GM12878 (cell line): ENCODE data around the gene SF3B6. TPM values are rescaled to one million over a fixed set of nuclear protein-coding genes. Genes with fewer than 3 reads are reported as not detected.

ENCODE experiments used
- ATAC-seq: fragments of 200-7000 bp; cut with Tn5 transposase; 3 replicates; pipeline ENCODE4 v1.9.1; 2020; ENCODE audit warnings: mild to moderate bottlenecking, moderate library complexity
- BruUV-seq: library from RNA; stranded (reverse); fragments of 400-500 nt; replicated peaks from 2 replicates; lab custom pipeline; 2021; lab: Mats Ljungman, UMichigan
- CTCF ChIA-PET: fragments of 300-600 bp; sonication (Branson Sonifier 250); formaldehyde crosslinking; extraction: SDS; loops from one replicate; lab custom pipeline; 2021; ENCODE audit warnings: inconsistent platforms; lab: Yijun Ruan, JAX
- POLR2A ChIA-PET: fragments of 350-600 bp; formaldehyde crosslinking; extraction: SDS; loops from one replicate; lab custom pipeline; 2021; ENCODE audit warnings: inconsistent platforms; lab: Charles Lee
- RAD21 ChIA-PET: fragments of 300-600 bp; sonication (Branson Sonifier 250); formaldehyde crosslinking; loops from one replicate; lab custom pipeline; 2023; ENCODE audit warnings: antibody characterized with exemption; ENCODE audit not compliant: unreplicated experiment; lab: Charles Lee
- SMC1A ChIA-PET: fragments of 300-600 bp; sonication (Branson Sonifier 250); formaldehyde crosslinking; loops from one replicate; lab custom pipeline; 2023; ENCODE audit not compliant: unreplicated experiment, uncharacterized antibody; lab: Charles Lee
- DNase-seq: peaks from one replicate; pipeline ENCODE4 v3.0.0-alpha.2; 2011; ENCODE audit warnings: low read depth, low spot score
- FAIRE-seq: peaks from 3 replicates; lab custom pipeline; 2011; peaks lifted over from hg19 to GRCh38; lab: Jason Lieb, UNC
- H2AFZ ChIP-seq: 2 replicates; pipeline ENCODE4 v1.6.0; 2011; ENCODE audit warnings: low read depth, low read length, control low read depth; ENCODE audit not compliant: control insufficient read depth
- H3K27ac ChIP-seq: 2 replicates; pipeline ENCODE4 v1.5.1; 2011; ENCODE audit warnings: control low read depth; ENCODE audit not compliant: control insufficient read depth, insufficient read depth
- H3K27me3 ChIP-seq, 2 experiments: replicated peaks in 1 of 2; 2 replicates each; pipeline versions ENCODE4 v1.6.0 to v1.6.1; 2011; ENCODE audit warnings: low read length in 1 of 2; ENCODE audit not compliant: control insufficient read depth in 2 of 2, insufficient read depth in 2 of 2
- H3K36me3 ChIP-seq, 2 experiments: 2 replicates each; pipeline ENCODE4 v1.5.1; 2011; ENCODE audit warnings: low read length in 1 of 2; ENCODE audit not compliant: control insufficient read depth in 2 of 2, insufficient read depth in 2 of 2
- H3K4me1 ChIP-seq: 2 replicates; pipeline ENCODE4 v1.6.1; 2011; ENCODE audit warnings: mild to moderate bottlenecking, low read length, moderate library complexity, mixed read lengths; ENCODE audit not compliant: control insufficient read depth, insufficient read depth
- H3K4me2 ChIP-seq: 2 replicates; pipeline ENCODE4 v1.6.0; 2011; ENCODE audit warnings: control low read depth; ENCODE audit not compliant: control insufficient read depth, insufficient read depth
- H3K4me3 ChIP-seq: fragments of 200-600 bp; sonication (generic); 2 replicates; pipeline ENCODE4 v1.5.1; 2016
- H3K79me2 ChIP-seq: 2 replicates; pipeline ENCODE4 v1.6.0; 2011; ENCODE audit warnings: low read length; ENCODE audit not compliant: control insufficient read depth, insufficient read depth
- H3K9ac ChIP-seq: 2 replicates; pipeline ENCODE4 v1.8.0; 2011; ENCODE audit warnings: low read length, control low read depth, mixed read lengths; ENCODE audit not compliant: control insufficient read depth, insufficient read depth
- H3K9me3 ChIP-seq: replicated peaks from 3 replicates; pipeline ENCODE4 v1.5.1; 2011; ENCODE audit warnings: mild to moderate bottlenecking, low read length; ENCODE audit not compliant: control insufficient read depth, insufficient read depth
- H4K20me1 ChIP-seq: 2 replicates; pipeline ENCODE4 v1.6.0; 2011; ENCODE audit not compliant: control insufficient read depth, insufficient read depth
- ATF7 ChIP-seq: fragments of 450-650 bp; IDR thresholded peaks from 2 replicates; pipeline ENCODE4 v1.6.1; 2016; ENCODE audit warnings: low read depth, mild to moderate bottlenecking
- BACH1 ChIP-seq: fragments of 450-650 bp; IDR thresholded peaks from 2 replicates; pipeline ENCODE4 v1.6.1; 2017; ENCODE audit warnings: mild to moderate bottlenecking, borderline replicate concordance
- CHD4 ChIP-seq: fragments of 200-600 bp; sonication (generic); IDR thresholded peaks from 2 replicates; pipeline ENCODE4 v1.6.1; 2016; ENCODE audit warnings: mild to moderate bottlenecking
- CREM ChIP-seq: IDR thresholded peaks from 2 replicates; pipeline ENCODE4 v1.6.1; 2014; ENCODE audit warnings: antibody characterized with exemption, low read depth
- ELK1 ChIP-seq: IDR thresholded peaks from 2 replicates; pipeline ENCODE4 v1.6.1; 2012; ENCODE audit warnings: low read depth, low read length, improper control_type of control experiment
- FOXK2 ChIP-seq: fragments of 450-650 bp; IDR thresholded peaks from 2 replicates; pipeline ENCODE4 v1.6.1; 2017; ENCODE audit warnings: mild to moderate bottlenecking, moderate library complexity
- PML ChIP-seq: IDR thresholded peaks from 2 replicates; pipeline ENCODE4 v1.6.1; 2012; ENCODE audit warnings: low read length, inconsistent platforms
- POLR2AphosphoS5 ChIP-seq: IDR thresholded peaks from 2 replicates; pipeline ENCODE4 v1.6.1; 2011; ENCODE audit warnings: mild to moderate bottlenecking, low read length, inconsistent platforms
- RBBP5 ChIP-seq: fragments of 200-600 bp; sonication (generic); conservative IDR thresholded peaks from 2 replicates; pipeline ENCODE4 v1.6.1; 2016
- SIN3A ChIP-seq: IDR thresholded peaks from 2 replicates; pipeline ENCODE4 v1.6.1; 2012; ENCODE audit warnings: low read depth, low read length, improper control_type of control experiment
- SUPT20H ChIP-seq: IDR thresholded peaks from 2 replicates; pipeline ENCODE4 v1.6.1; 2011; ENCODE audit warnings: low read depth, mild to moderate bottlenecking, low read length, moderate library complexity, borderline replicate concordance; ENCODE audit not compliant: control insufficient read depth
- WGBS: methylation state at CpG from one replicate; pipeline ENCODE4 v1.1.6; 2016; ENCODE audit warnings: low lambda C conversion rate; ENCODE audit not compliant: insufficient replicate concordance, insufficient coverage; ENCODE audit errors: missing lambda C conversion rate; 5-methylcytosine and 5-hydroxymethylcytosine counted together
- in situ Hi-C: fragments of 300-500 bp; cut with MboI; formaldehyde crosslinking; loops from 9 replicates; pipeline ENCODE4 v1.14.3; 2018; ENCODE audit warnings: mixed read lengths
- intact Hi-C: fragments of 100-400 bp; cut with micrococcal nuclease; formaldehyde crosslinking; loops from one replicate; pipeline ENCODE4 v1.14.2; 2022; ENCODE audit not compliant: unreplicated experiment
- polyA plus RNA-seq, 11 experiments: library from polyadenylated mRNA; depleted of rRNA in 4 of 11; unstranded in 6 of 11; stranded (reverse) in 5 of 11; fragments of >200 nt; fragmentation: Nextera tagmentation in 4 of 11; fragmentation: Illumina TruSeq in 1 of 11; extraction: Ambion mirVana in 4 of 11; extraction: Trizol in 1 of 11; gene quantifications; 1 replicate in 1 of 11; 2 replicates in 10 of 11; pipeline versions ENCODE4 v1.2.1 to v1.2.3, GENCODE V29; 2011 to 2016; ENCODE audit warnings: inconsistent platforms in 2 of 11, missing spikeins in 2 of 11, low read depth in 1 of 11
- total RNA-seq, 4 experiments: library from RNA; depleted of rRNA in 3 of 4; stranded (reverse); fragments of >200 nt in 3 of 4; fragmentation: Illumina TruSeq in 1 of 4; extraction: Trizol in 1 of 4; gene quantifications; 2 replicates each; pipeline versions ENCODE4 v1.2.1 to v1.2.3, GENCODE V29; 2013 to 2021
- TF ChIP-seq, protein P1 (sequence below): IDR thresholded peaks from 2 replicates; pipeline ENCODE4 v1.6.1; 2012; ENCODE audit warnings: low read length, inconsistent platforms

Gene SF3B6
- total and polyA plus RNA-seq, 10 of the 15 experiments (the other 5 are each of a cell fraction or from before 2014, with no cell fraction given), result 118 to 584 (median 270) TPM

- WGBS, result 70% methylated on average over 2 of the region's 2 CpGs
- ChIA-PET RAD21 (interaction anchor here (2.0 kb wide), 1 partner anchor 264 kb away, joined by 5 read pairs; no protein-coding TSS in a partner anchor), POLR2A (interaction anchor here (0.6 kb wide), 1 partner anchor 20 kb away, joined by 3 read pairs; no protein-coding TSS in a partner anchor), SMC1A (interaction anchor here (1.5 kb wide), 1 partner anchor 19 kb away, joined by 4 read pairs; no protein-coding TSS in a partner anchor), CTCF (interaction anchor here (0.7 to 1.4 kb wide), 2 partner anchors 23 to 31 kb away, joined by 3 to 4 read pairs; no protein-coding TSS in a partner anchor)
- Histone ChIP-seq H3K27ac (no peak overlapping the region), H3K27me3 (no peaks in the 10 kb centered on the region), H3K79me2 (no peaks in the 10 kb centered on the region), H3K36me3 (no peaks in the 10 kb centered on the region), H2AFZ (no peak overlapping the region), H3K4me3 (no peak overlapping the region), H4K20me1 (no peaks in the 10 kb centered on the region), H3K4me2 (no peak overlapping the region), H3K4me1 (peaks cover 5% of the 10 kb centered on the region), H3K9ac (no peak overlapping the region), H3K9me3 (no peaks in the 10 kb centered on the region)
- no peak for DNase-seq
- in situ Hi-C loops, result loop anchor here (5.0 kb wide), 1 partner anchor 262 kb away; no protein-coding TSS in a partner anchor
- intact Hi-C loops, result no loop called here
- TF ChIP-seq SUPT20H, result no peak
- no peak for TF ChIP-seq CREM
- ATAC-seq, result no peak
- no TSS peak for BruUV-seq
- no peak for FAIRE-seq
These were observed 12.8 kb upstream of the SF3B6 start for GRCh38 chr2:24088821-24089359.

DNA sequence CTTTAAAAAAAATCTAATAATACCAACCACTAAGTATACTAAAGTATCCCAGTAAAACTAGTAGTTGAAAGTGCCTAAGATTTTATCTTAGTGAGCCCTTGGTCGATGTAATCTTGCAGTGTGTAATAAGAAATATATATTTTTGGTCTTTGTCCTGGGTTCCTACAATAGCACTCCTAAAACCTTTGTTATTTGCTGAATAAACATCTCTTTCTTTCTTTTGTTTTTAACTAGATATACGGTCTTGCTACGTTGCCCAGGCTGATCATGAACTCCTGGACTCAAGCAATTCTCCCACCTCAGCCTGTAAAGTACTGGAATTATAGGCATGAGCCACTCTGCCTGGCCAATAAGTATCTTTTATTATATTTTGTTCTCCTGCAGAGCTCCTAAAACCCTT is 10.9 kb upstream of the SF3B6 start:
- ChIA-PET RAD21 (no interaction called here), SMC1A (interaction anchor here (0.9 kb wide), 1 partner anchor 77 kb away, joined by 3 read pairs; no protein-coding TSS in a partner anchor), POLR2A (interaction anchor here (0.6 to 1.3 kb wide), 2 partner anchors 11 to 155 kb away, joined by 4 to 7 read pairs; partner anchors contain the start of gene SF3B6), CTCF (interaction anchor here (1.3 to 1.7 kb wide), 2 partner anchors 8 to 264 kb away, joined by 4 read pairs; no protein-coding TSS in a partner anchor)
- no peak for TF ChIP-seq ELK1
- no peak for TF ChIP-seq RBBP5
- TF ChIP-seq POLR2AphosphoS5, result no peak
- no peak for TF ChIP-seq ATF7
- no peak for TF ChIP-seq FOXK2
- TF ChIP-seq, protein P1, sequence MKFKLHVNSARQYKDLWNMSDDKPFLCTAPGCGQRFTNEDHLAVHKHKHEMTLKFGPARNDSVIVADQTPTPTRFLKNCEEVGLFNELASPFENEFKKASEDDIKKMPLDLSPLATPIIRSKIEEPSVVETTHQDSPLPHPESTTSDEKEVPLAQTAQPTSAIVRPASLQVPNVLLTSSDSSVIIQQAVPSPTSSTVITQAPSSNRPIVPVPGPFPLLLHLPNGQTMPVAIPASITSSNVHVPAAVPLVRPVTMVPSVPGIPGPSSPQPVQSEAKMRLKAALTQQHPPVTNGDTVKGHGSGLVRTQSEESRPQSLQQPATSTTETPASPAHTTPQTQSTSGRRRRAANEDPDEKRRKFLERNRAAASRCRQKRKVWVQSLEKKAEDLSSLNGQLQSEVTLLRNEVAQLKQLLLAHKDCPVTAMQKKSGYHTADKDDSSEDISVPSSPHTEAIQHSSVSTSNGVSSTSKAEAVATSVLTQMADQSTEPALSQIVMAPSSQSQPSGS, result no peak
- no peak for TF ChIP-seq CHD4
- no peak for TF ChIP-seq SIN3A
- no peak for TF ChIP-seq PML
- TF ChIP-seq BACH1, result no peak
- no peak overlapping the region for H3K4me3 ChIP-seq
- H3K27ac ChIP-seq, result no peak overlapping the region
- peaks cover 12% of the 10 kb centered on the region for H3K4me1 ChIP-seq
- H3K79me2 ChIP-seq, result no peaks in the 10 kb centered on the region
- H3K4me2 ChIP-seq, result no peak overlapping the region
- intact Hi-C loops (no loop called here), in situ Hi-C loops (loop anchor here (5.0 kb wide), 1 partner anchor 260 kb away; no protein-coding TSS in a partner anchor)
- FAIRE-seq (no peak), ATAC-seq (no peak), DNase-seq (no peak)
- BruUV-seq, result no TSS peak
- H3K36me3 ChIP-seq, result no peaks in the 10 kb centered on the region; a peak in 1 of 4 replicates
- H3K27me3 ChIP-seq, result no peaks in the 10 kb centered on the region
- no peak overlapping the region for H2AFZ ChIP-seq
- no peaks in the 10 kb centered on the region for H3K9me3 ChIP-seq
- 81% methylated on average over 3 of the region's 3 CpGs for WGBS
- no peaks in the 10 kb centered on the region for H4K20me1 ChIP-seq
- H3K9ac ChIP-seq, result no peak overlapping the region
